SK-N-SH (cell line): ENCODE data around the gene SRSF12. TPM values are rescaled to one million over a fixed set of nuclear protein-coding genes. Genes with fewer than 3 reads are reported as not detected.

Experiments used
- CTCF ChIA-PET: fragments of 300-600, 350-600 bp; formaldehyde crosslinking; extraction: SDS; loops from one replicate; lab custom pipeline; 2021; lab: Yijun Ruan, JAX
- POLR2A ChIA-PET: fragments of 350-600 bp; sonication (Branson Sonifier 250); formaldehyde crosslinking; extraction: SDS; loops from one replicate; lab custom pipeline; 2020; ENCODE audit warnings: antibody characterized with exemption, inconsistent platforms; lab: Yijun Ruan, JAX
- DNase-seq: peaks from one replicate; pipeline ENCODE4 v3.0.0; 2012
- H2AFZ ChIP-seq: fragments of 200-600 bp; sonication (generic); 2 replicates; pipeline ENCODE4 v1.8.1; 2016; ENCODE audit warnings: antibody characterized with exemption, mild to moderate bottlenecking, low read depth
- H3F3A ChIP-seq: fragments of 200-600 bp; sonication (generic); replicated peaks from 2 replicates; pipeline ENCODE3; 2016; ENCODE audit warnings: antibody characterized with exemption, mild to moderate bottlenecking; ENCODE audit not compliant: insufficient read depth
- H3K27ac ChIP-seq, 2 experiments: fragments of 200-500 bp in 1 of 2; fragments of 200-600 bp in 1 of 2; sonication (Bioruptor generic) in 1 of 2; sonication (generic), shearing (Covaris generic) in 1 of 2; 2 replicates each; pipeline versions ENCODE4 v1.5.1 to v1.6.1; 2014 to 2016; ENCODE audit warnings: low read depth in 2 of 2, inconsistent platforms in 1 of 2, low read length in 1 of 2, mild to moderate bottlenecking in 1 of 2, mixed read lengths in 1 of 2
- H3K27me3 ChIP-seq: fragments of 200-600 bp; sonication (generic), shearing (Covaris generic); 2 replicates; pipeline ENCODE4 v1.6.1; 2016; ENCODE audit warnings: mixed run types; ENCODE audit not compliant: insufficient read depth
- H3K36me3 ChIP-seq, 2 experiments: fragments of 200-500 bp in 1 of 2; fragments of 200-600 bp in 1 of 2; sonication (Bioruptor generic) in 1 of 2; sonication (generic) in 1 of 2; replicated peaks in 1 of 2; 2 replicates each; pipeline versions ENCODE3 to v1.5.1; 2014 to 2016; ENCODE audit warnings: low read length in 1 of 2, mild to moderate bottlenecking in 1 of 2; ENCODE audit not compliant: insufficient read depth in 2 of 2, control insufficient read depth in 1 of 2
- H3K4me1 ChIP-seq, 2 experiments: fragments of 200-500 bp in 1 of 2; fragments of 200-600 bp in 1 of 2; sonication (Bioruptor generic) in 1 of 2; sonication (generic), shearing (Covaris generic) in 1 of 2; 2 replicates each; pipeline versions ENCODE4 v1.5.1 to v1.6.1; 2014 to 2016; ENCODE audit warnings: low read depth in 1 of 2, low read length in 1 of 2, mixed run types in 1 of 2; ENCODE audit not compliant: insufficient read depth in 2 of 2, control insufficient read depth in 1 of 2
- H3K4me2 ChIP-seq: fragments of 200-600 bp; sonication (generic), shearing (Covaris generic); 2 replicates; pipeline ENCODE4 v1.6.1; 2017; ENCODE audit warnings: mixed run types
- H3K4me3 ChIP-seq, 2 experiments: fragments of 200-500 bp in 1 of 2; fragments of 200-600 bp in 1 of 2; sonication (Bioruptor generic) in 1 of 2; sonication (generic), shearing (Covaris generic) in 1 of 2; 2 replicates each; pipeline versions ENCODE4 v1.5.1 to v1.8.1; 2014 to 2016; ENCODE audit warnings: low read depth in 2 of 2, inconsistent platforms in 1 of 2, low read length in 1 of 2, mild to moderate bottlenecking in 1 of 2, mixed read lengths in 1 of 2, moderate library complexity in 1 of 2
- H3K79me2 ChIP-seq: fragments of 200-600 bp; sonication (generic); 2 replicates; pipeline ENCODE4 v1.8.1; 2017; ENCODE audit warnings: mild to moderate bottlenecking; ENCODE audit not compliant: insufficient read depth
- H3K9ac ChIP-seq: fragments of 200-600 bp; sonication (generic); 2 replicates; pipeline ENCODE4 v1.6.1; 2017; ENCODE audit warnings: mixed run types
- H3K9me2 ChIP-seq: fragments of 200-600 bp; sonication (generic); 2 replicates; pipeline ENCODE4 v1.6.1; 2017; ENCODE audit warnings: mixed run types
- H3K9me3 ChIP-seq: fragments of 200-600 bp; sonication (generic); 2 replicates; pipeline ENCODE4 v1.6.1; 2017; ENCODE audit warnings: mixed run types, mild to moderate bottlenecking, moderate library complexity
- H4K20me1 ChIP-seq: fragments of 200-600 bp; sonication (generic); 2 replicates; pipeline ENCODE4 v1.6.1; 2017; ENCODE audit warnings: mild to moderate bottlenecking, mixed run types; ENCODE audit not compliant: insufficient read depth
- FOSL2 ChIP-seq: IDR thresholded peaks from 2 replicates; pipeline ENCODE4 v1.4.0; 2012; ENCODE audit warnings: low read depth, mild to moderate bottlenecking, moderate library complexity, borderline replicate concordance
- FOXM1 ChIP-seq: IDR thresholded peaks from 2 replicates; pipeline ENCODE4 v1.4.0; 2012; ENCODE audit warnings: low read depth, mild to moderate bottlenecking
- JUND ChIP-seq: IDR thresholded peaks from 2 replicates; pipeline ENCODE4 v1.4.0; 2012
- MXI1 ChIP-seq: IDR thresholded peaks from 2 replicates; pipeline ENCODE4 v1.6.1; 2012; ENCODE audit warnings: mild to moderate bottlenecking, low read depth, low read length, improper control_type of control experiment
- NFIC ChIP-seq: IDR thresholded peaks from 2 replicates; pipeline ENCODE4 v1.4.0; 2012; ENCODE audit warnings: borderline replicate concordance
- POLR2AphosphoS5 ChIP-seq: IDR thresholded peaks from 2 replicates; pipeline ENCODE4 v1.6.1; 2012; ENCODE audit warnings: low read depth, low read length
- YY1 ChIP-seq: IDR thresholded peaks from 2 replicates; pipeline ENCODE4 v1.4.0; 2012; ENCODE audit warnings: low read depth, mild to moderate bottlenecking
- WGBS: methylation state at CpG from one replicate; pipeline ENCODE4 v1.1.6; 2017; ENCODE audit warnings: low lambda C conversion rate; 5-methylcytosine and 5-hydroxymethylcytosine counted together
- polyA plus RNA-seq, 3 experiments: library from polyadenylated mRNA; depleted of rRNA; stranded (reverse); fragments of >200 nt; gene quantifications; 2 replicates each; pipeline ENCODE4 v1.2.3, GENCODE V29; 2012
- TF ChIP-seq, protein P1 (sequence below): fragments of 200-600 bp; sonication (generic); IDR thresholded peaks from 2 replicates; pipeline ENCODE4 v1.6.1; 2017; ENCODE audit warnings: antibody characterized with exemption, mild to moderate bottlenecking, moderate library complexity
- TF ChIP-seq, protein P2 (sequence below): fragments of 150-350 bp; IDR thresholded peaks from 2 replicates; pipeline ENCODE4 v1.6.1; 2016; ENCODE audit warnings: mild to moderate bottlenecking, low read depth, low read length

The SRSF12 gene
- polyA plus RNA-seq, 1 of the 3 experiments (the other 2 are of a cell fraction), result 1.1 TPM

DNA sequence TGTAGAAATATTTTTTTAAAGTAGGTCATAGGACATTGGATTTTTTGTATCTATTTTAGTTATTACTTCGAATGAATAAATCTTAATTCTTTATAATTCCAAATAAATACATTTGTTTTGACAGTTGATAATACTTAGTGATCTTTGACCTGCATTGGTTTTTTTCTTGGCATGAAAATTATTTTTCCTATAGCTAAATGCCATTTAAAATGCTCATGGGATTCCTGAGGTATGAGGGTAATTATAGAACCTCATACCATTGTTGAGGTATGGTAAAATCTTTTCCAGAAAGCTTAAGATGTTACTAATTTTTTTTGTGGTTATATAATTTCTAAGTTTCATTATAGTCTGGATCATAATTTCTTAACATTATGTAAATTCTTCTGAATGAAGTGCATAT, 36.3 kb upstream of the SRSF12 start:
- Histone ChIP-seq H3K27me3 (no peaks in the 10 kb centered on the region), H3K79me2 (peaks cover 10% of the 10 kb centered on the region), H3K4me1 (no peaks in the 10 kb centered on the region; a peak in 1 of 4 replicates), H3K9me3 (no peaks in the 10 kb centered on the region), H3K4me3 (no peak overlapping the region), H2AFZ (no peak overlapping the region), H3K9me2 (no peaks in the 10 kb centered on the region; the same call in 1 of the 2 replicates), H3K4me2 (no peak overlapping the region), H3K27ac (no peak overlapping the region; a peak in 1 of 4 replicates), H3F3A (no peaks in the 10 kb centered on the region), H3K36me3 (peaks cover 11 to 18% of the 10 kb centered on the region in 2 experiments), H3K9ac (no peak overlapping the region), H4K20me1 (no peaks in the 10 kb centered on the region)
- ChIA-PET CTCF (no interaction called here), POLR2A (no interaction called here)
- 59% methylated on average over 1 of the region's 1 CpG for WGBS
- DNase-seq, result no peak
- TF ChIP-seq NFIC (peak; percentile 14; the same call in 1 of the 2 replicates), FOXM1 (no peak)

DNA sequence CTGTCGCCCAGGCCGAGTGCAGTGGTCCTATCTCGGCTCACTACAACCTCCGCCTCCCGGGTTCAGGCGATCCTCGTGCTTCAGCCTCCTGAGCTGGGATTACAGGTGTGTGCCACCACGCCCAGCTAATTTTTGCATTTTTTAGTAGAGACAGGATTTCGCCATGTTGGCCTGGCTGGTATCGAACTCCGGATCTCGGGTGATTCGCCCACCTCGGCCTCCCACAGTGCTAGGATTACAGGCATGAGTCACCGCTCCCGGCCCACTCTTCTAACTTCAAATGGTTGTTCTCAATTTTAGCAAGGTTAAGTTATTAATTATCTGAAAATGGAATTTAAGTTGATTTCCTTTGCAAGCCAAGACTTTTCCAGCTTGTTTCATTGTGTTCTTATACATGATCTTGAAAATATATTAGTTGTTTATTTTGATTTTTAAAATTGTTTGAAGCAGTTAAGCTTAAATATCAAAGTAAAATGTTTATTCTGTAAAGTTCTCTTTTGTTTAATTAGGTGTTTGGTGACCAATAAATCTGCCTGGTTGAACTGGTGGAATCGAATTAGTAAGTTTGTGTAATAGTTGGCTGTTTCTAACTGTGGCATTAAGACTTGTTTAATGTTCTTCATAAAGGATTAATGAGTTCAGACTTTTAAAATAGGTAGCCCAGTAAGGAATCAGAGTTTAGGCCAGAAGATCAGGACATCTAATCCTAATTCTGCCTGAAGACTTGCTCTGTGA, 30.3 kb upstream of the SRSF12 start:
- H3K4me3 ChIP-seq, result peak overlapping the region in 1 of 2 experiments; percentile 24; a peak in 1 of 4 replicates
- H3K4me1 ChIP-seq, result peaks cover 0 to 5% of the 10 kb centered on the region in 2 experiments; a peak in 3 of 4 replicates
- no peaks in the 10 kb centered on the region for H3K9me2 ChIP-seq
- H2AFZ ChIP-seq, result no peak overlapping the region
- WGBS, result 57% methylated on average over 17 of the region's 17 CpGs
- peaks cover 7 to 10% of the 10 kb centered on the region in 2 experiments for H3K36me3 ChIP-seq
- no peaks in the 10 kb centered on the region for H4K20me1 ChIP-seq
- peaks cover 16% of the 10 kb centered on the region for H3K79me2 ChIP-seq
- POLR2A ChIA-PET, result interaction anchor here (0.6 kb wide), 1 partner anchor 464 kb away, joined by 4 read pairs; no protein-coding TSS in a partner anchor
- TF ChIP-seq MXI1, result no peak
- TF ChIP-seq YY1, result no peak
- peak; percentile 36; the same call in 1 of the 2 replicates for TF ChIP-seq JUND
- peak; percentile 51; the same call in 1 of the 2 replicates for TF ChIP-seq FOSL2
- TF ChIP-seq, protein P1, sequence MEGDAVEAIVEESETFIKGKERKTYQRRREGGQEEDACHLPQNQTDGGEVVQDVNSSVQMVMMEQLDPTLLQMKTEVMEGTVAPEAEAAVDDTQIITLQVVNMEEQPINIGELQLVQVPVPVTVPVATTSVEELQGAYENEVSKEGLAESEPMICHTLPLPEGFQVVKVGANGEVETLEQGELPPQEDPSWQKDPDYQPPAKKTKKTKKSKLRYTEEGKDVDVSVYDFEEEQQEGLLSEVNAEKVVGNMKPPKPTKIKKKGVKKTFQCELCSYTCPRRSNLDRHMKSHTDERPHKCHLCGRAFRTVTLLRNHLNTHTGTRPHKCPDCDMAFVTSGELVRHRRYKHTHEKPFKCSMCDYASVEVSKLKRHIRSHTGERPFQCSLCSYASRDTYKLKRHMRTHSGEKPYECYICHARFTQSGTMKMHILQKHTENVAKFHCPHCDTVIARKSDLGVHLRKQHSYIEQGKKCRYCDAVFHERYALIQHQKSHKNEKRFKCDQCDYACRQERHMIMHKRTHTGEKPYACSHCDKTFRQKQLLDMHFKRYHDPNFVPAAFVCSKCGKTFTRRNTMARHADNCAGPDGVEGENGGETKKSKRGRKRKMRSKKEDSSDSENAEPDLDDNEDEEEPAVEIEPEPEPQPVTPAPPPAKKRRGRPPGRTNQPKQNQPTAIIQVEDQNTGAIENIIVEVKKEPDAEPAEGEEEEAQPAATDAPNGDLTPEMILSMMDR, result no peak
- TF ChIP-seq, protein P2, sequence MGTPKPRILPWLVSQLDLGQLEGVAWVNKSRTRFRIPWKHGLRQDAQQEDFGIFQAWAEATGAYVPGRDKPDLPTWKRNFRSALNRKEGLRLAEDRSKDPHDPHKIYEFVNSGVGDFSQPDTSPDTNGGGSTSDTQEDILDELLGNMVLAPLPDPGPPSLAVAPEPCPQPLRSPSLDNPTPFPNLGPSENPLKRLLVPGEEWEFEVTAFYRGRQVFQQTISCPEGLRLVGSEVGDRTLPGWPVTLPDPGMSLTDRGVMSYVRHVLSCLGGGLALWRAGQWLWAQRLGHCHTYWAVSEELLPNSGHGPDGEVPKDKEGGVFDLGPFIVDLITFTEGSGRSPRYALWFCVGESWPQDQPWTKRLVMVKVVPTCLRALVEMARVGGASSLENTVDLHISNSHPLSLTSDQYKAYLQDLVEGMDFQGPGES, result no peak
- TF ChIP-seq POLR2AphosphoS5, result no peak
- no peak overlapping the region for H3K27ac ChIP-seq
- DNase-seq, result no peak
- H3K9me3 ChIP-seq, result no peaks in the 10 kb centered on the region
- peak overlapping the region; percentile 99; the same call in 1 of the 2 replicates for H3K4me2 ChIP-seq
- CTCF ChIA-PET, result interaction anchor here (1.0 kb wide), 1 partner anchor 165 kb away, joined by 4 read pairs; no protein-coding TSS in a partner anchor
- no peaks in the 10 kb centered on the region for H3K27me3 ChIP-seq
- no peak overlapping the region for H3K9ac ChIP-seq
- H3F3A ChIP-seq, result peaks cover 13% of the 10 kb centered on the region
